Forelimb muscle (tissue), 1 donor: ENCODE results near the gene CARMIL3. TPM values are rescaled to one million over a fixed set of nuclear protein-coding genes. Genes with fewer than 3 reads are reported as not detected.
"Not testable (repeated sequence)": the region's sequence is repeated elsewhere in the genome, so short reads cannot be mapped to it uniquely, and the experiment has no call there.

Experiments
- DNase-seq: peaks from one replicate; pipeline ENCODE4 v3.0.0-alpha.2; 2013; ENCODE audit warnings: low read depth
- polyA plus RNA-seq: library from polyadenylated mRNA; unstranded; fragments of 120-200 nt; gene quantifications from one replicate; pipeline ENCODE4 v1.2.1, GENCODE V29; 2013; ENCODE audit not compliant: insufficient read length

CARMIL3 gene
- 0.18 TPM for polyA plus RNA-seq

GRCh38 chr14:24051789-24052655 lies at the start of gene CARMIL3:
Gene CARMIL3 (plus strand): TSS chr14:24052009. CDS start chr14:24052154, 145 bp downstream.
- DNase-seq, result no peak

GRCh38 chr14:24006471-24006816 lies 45.4 kb upstream of the CARMIL3 start:
- DNase-seq, result not testable (repeated sequence)

- DNase-seq, result not testable (repeated sequence)
Measured at GRCh38 chr14:24006817-24007652, 44.8 kb upstream of the CARMIL3 start.

- DNase-seq, result no peak
Measured at GRCh38 chr14:24011051-24011450, 40.8 kb upstream of the CARMIL3 start.

- DNase-seq, result not testable (repeated sequence)
Measured at GRCh38 chr14:24012726-24013273, 39.0 kb upstream of the CARMIL3 start.

GRCh38 chr14:24013654-24014514 lies 37.9 kb upstream of the CARMIL3 start:
- DNase-seq, result no peak

- not testable (repeated sequence) for DNase-seq
Measured at GRCh38 chr14:24015745-24016144, 36.1 kb upstream of the CARMIL3 start.

GRCh38 chr14:24018978-24019377 lies 32.8 kb upstream of the CARMIL3 start:
- not testable (repeated sequence) for DNase-seq

GRCh38 chr14:24019944-24020343 lies 31.9 kb upstream of the CARMIL3 start:
- not testable (repeated sequence) for DNase-seq

GRCh38 chr14:24020520-24020919 lies 31.3 kb upstream of the CARMIL3 start:
- not testable (repeated sequence) for DNase-seq

GRCh38 chr14:24024939-24025418 lies 26.8 kb upstream of the CARMIL3 start:
- not testable (repeated sequence) for DNase-seq

- not testable (repeated sequence) for DNase-seq
Measured at GRCh38 chr14:24029687-24030086, 22.1 kb upstream of the CARMIL3 start.

GRCh38 chr14:24031331-24031730 lies 20.5 kb upstream of the CARMIL3 start:
- DNase-seq, result not testable (repeated sequence)

GRCh38 chr14:24032727-24033418 lies 18.9 kb upstream of the CARMIL3 start:
- no peak for DNase-seq

- not testable (repeated sequence) for DNase-seq
Measured at GRCh38 chr14:24035769-24036168, 16.0 kb upstream of the CARMIL3 start.

GRCh38 chr14:24036169-24036962 lies 15.4 kb upstream of the CARMIL3 start:
- DNase-seq, result no peak

- DNase-seq, result not testable (repeated sequence)
Measured at GRCh38 chr14:24036963-24037657, 14.7 kb upstream of the CARMIL3 start.

- no peak for DNase-seq
Measured at GRCh38 chr14:24037658-24038037, 14.2 kb upstream of the CARMIL3 start.

GRCh38 chr14:24038686-24039085 lies 13.1 kb upstream of the CARMIL3 start:
- no peak for DNase-seq
